GM18508 (cell line): ENCODE measurements around the gene CLK2.
"Not testable (repeated sequence)": the region's sequence is repeated elsewhere in the genome, so short reads cannot be mapped to it uniquely, and the experiment has no call there.

Source experiments
- ATAC-seq: cut with Tn5 transposase; IDR thresholded peaks from one replicate; pipeline ENCODE4 v1.9.1; 2021; ENCODE audit warnings: moderate number of reproducible peaks; ENCODE audit not compliant: insufficient read depth, unreplicated experiment

CLK2 gene

DNA sequence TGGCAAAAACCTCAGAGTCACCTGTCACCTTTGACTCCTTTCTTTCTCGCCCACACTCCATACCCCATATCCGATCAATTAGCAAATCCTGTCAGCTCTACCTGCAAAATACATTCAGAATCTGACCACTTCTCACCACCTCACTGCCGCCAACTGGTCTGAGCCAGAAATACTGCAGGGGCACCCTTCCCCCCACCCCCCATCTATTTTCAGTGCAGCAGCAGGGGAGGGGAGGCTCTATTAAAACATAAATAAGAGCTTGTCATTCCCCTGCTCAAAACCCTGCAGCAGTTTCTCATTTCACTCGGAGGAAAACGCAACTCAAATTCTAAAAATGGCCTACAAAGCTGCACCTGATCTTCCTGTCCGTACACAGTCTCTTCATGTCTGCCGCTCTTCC, 24.1 kb upstream of the CLK2 start:
- ATAC-seq, result no peak

DNA sequence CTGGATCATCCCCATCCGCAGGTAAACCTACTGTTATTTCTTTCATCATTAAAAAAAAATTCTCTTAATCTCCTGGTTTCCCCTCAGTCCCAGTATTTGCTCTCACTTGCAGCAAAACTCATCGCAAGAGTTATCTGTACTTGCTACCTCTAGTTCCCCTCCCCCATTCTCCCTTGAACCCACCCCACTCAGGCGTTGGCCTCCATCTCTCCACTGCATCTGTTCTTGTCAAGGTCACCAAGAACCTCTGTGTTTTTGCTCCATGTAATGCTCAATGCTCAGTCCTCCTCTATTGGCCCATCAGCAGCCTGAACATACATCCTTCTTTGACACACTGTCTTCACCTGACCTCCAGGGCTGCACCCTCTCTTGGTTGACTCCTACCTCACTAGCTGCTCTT, 23.4 kb upstream of the CLK2 start:
- ATAC-seq, result no peak

DNA sequence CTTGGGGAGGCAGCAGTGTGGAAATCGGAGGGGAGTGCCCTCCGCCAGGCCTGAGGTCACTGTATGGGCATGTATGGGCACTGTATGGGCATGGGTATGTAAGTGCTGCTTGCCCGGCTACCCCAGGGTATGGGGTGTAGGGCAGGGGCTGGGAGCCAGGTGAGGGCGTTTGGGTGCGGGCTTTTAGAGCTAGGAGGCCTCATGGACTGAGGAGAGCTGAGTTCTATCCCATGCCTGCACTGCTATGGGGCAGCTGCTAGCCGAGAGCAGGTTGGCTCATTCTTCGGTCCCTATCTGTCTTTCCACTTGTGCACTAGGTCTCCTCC, 22.6 kb upstream of the CLK2 start:
- no peak for ATAC-seq

DNA sequence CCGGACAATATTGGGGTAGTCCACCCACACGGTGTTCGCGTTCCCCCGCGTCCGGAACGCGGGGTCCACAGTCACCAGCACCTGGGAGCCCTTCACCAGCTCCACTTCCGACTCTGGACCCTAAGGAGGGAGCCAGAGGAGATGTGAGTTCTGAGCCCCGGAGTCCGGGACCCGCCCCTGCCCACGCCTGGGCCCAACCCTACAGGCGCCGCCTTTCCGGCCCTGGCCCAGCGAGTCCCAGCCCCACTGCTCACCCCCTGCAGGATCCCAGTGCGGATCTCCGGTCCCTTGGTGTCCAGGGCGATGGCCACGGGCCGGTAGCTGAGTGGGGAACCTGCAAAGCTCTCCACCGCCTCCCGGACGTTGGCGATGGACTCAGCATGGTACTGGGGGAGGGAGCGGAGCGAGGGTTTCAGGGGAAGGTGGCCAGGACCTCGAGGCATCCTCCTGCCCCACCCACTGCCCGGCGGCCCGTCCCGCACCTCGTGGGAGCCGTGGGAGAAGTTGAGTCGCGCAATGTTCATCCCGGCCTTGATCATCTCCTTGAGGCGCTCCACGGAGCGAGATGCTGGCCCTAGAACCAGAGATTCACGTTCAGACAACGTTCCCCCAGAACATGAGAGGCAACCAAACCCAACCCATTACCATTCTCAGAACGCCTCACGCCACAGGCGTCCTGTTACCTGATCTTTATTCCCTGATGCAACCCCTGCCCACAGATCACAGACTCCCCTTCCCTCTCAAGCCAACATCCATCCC, 22.1 kb upstream of the CLK2 start:
- no peak for ATAC-seq

DNA sequence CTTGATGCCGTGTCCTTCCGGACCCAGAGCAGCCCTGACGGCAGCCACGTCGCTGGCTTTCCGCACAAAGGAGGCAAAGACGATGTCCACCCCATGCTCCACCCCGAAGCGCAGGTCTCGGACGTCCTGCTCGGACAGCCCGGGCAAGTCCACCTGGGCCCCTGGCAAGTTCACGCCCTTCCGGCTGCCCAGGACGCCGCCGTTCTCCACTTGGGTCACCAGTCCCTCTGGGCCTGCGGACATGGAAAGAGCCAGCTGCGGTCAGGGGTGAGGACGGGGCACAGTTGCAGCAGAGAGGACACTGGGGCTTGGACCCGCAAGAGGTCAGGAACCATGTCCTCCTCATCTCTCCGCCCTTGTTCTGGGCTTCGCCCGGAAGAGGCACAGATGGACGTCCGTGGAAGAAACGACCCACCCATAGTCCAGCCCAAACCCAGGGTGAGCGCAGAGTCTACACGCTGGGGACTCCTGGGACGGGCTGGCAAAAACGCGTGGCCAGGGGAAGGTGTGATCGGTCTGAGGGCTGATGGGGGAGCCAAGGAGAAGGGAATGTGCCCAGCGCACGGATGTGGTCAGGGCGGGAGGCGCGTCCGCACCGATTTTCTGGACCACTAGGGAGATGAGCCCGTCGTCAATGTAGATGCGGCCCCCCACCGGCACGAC, 21.3 kb upstream of the CLK2 start:
- ATAC-seq, result no peak

DNA sequence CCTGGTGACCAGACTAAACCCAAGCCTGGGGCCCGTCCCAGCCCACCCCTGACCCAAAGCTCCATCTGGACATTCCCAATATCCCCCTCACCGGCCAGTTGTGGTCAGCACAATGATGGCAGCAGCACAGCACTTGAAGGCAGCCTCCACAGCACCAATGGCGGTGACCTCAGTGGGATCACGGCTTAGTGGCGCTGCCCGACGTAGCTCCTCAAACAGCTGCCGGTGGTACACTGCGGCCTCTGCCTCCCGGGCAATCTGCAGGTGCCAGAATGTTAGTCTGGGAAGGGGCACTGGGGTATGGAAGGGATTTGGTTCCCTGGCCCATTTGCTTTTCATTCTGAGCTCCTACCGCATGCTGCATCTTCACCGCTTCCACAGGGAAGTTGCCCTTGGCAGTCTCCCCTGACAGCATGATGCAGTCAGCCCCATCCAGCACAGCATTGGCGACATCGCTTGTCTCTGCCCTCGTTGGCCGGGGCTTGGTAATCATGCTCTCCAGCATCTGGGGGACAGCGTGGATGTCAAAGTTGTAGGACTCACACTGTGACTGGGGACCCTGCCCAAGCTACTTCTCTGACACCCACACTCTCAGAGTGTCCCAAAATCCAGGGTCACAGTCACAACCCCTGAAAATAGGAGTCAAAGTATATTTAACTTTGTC, 19.9 kb upstream of the CLK2 start:
- no peak for ATAC-seq

DNA sequence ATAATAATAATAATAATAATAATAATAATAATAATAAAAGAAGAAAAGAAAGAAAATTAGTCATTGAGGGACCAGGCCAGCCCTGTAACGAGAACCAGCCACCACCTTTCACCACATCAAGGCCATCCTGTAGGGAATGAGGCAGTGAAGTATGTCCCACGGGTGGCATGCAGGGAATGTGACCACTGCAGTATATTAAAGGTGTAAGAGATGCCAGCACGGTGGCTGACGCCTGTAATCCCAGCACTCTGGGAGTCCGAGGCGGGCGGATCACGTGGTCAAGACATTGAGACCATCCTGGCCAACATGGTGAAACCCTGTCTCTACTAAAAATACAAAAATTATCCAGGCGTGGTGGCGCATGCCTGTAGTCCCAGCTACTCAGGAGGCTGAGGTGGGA, 17.7 kb upstream of the CLK2 start:
- not testable (repeated sequence) for ATAC-seq

DNA sequence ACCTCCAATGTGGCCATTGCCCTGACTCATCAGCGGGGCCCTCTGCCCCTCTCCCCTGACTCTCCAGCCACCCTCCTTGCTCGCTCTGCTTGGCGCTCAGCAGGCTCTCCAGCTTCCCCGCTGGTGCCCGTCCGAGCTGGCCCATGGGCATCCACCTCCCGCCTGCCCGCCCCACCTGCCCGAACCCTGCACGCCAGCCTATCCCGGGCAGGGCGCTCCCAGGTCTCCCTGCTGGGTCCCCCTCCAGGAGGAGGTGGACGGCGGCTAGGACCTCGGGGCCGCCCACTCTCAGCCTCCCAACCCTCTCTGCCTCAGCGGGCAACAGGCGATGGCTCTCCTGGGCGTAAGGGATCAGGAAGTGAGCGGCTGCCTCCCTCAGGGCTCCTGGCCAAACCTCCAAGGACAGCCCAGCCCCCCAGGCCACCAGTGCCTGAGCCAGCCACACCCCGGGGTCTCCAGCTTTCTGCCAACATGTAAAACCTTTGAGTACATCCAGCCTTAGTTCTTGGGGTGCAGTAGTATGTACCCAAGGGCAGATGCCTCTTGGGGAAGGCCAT, 14.8 kb upstream of the CLK2 start:
- no peak for ATAC-seq

DNA sequence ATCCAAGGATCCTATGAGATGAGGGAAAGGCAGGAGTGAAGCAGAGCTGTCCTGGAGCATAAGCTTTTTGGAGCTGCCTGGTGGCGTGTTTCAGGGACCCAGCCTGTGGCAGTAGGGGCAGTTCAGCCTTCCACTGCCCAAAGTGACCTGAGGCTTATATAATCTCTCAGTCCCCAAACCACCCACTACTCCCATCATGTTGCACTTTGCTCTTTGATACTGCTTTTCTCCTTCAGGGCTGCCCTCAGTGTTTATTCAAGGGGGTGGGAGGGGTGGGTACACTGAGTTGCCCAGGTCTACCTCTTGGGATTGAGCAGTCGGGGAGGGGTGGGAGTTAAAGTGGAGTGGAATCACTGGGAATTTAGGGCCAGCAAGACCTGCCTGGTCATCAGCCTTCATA, 13.2 kb upstream of the CLK2 start:
- ATAC-seq, result no peak

DNA sequence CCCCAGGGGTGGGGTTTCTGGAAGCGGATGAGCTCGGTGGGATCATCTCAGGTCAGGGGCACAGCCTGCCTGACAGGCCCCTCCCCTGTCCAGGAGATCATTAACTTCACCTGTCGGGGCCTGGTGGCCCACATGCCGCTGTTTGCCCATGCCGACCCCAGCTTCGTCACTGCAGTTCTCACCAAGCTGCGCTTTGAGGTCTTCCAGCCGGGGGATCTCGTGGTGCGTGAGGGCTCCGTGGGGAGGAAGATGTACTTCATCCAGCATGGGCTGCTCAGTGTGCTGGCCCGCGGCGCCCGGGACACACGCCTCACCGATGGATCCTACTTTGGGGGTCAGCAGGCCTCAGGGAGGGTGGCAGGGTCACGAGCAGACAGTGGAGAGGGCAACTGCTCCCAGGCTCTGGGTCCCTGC, 12.3 kb upstream of the CLK2 start:
- no peak for ATAC-seq

DNA sequence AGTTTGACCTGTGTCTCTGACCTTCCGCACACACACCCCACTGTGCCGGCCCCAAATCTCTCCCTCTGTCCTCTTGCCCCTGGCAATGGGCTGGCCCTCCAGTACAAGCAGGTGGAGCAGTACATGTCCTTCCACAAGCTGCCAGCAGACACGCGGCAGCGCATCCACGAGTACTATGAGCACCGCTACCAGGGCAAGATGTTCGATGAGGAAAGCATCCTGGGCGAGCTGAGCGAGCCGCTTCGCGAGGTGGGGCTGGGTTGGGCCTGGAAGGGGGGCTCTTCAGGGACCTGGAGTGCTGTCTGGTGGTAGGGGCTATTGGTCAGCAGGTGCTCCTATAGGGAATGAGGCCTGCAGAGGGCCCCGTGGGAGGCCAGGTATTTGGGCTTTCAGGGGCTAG, 11.8 kb upstream of the CLK2 start:
- ATAC-seq, result no peak

DNA sequence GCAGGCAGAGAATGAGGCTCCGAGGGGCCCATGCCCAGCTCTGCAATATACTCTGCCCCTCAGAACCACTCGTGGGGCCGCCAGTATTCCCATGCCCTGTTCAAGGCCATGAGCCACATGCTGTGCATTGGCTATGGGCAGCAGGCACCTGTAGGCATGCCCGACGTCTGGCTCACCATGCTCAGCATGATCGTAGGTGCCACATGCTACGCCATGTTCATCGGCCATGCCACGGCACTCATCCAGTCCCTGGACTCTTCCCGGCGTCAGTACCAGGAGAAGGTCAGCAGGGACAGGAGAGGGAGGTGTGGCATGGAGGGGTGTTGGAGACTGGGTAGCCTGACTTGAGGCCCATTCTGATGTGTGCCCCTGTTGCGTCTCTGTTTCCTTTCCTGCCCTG, 11.2 kb upstream of the CLK2 start:
- ATAC-seq, result no peak

DNA sequence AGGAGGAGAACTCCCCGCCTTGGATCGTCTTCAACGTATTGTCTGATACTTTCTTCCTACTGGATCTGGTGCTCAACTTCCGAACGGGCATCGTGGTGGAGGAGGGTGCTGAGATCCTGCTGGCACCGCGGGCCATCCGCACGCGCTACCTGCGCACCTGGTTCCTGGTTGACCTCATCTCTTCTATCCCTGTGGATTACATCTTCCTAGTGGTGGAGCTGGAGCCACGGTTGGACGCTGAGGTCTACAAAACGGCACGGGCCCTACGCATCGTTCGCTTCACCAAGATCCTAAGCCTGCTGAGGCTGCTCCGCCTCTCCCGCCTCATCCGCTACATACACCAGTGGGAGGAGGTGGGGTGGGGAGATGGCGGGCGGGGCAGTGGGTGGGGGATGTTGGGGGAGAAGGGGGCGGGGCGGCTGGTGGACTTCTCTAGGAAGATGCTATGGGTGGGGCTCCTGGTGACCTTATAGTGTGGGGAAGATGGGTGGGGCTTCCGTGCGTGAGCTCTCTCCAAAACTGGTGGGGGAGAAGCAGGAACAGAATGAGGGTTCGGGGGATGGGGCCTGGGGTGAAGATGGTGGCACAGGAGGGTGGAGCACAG, 9.3 kb upstream of the CLK2 start:
- no peak for ATAC-seq

DNA sequence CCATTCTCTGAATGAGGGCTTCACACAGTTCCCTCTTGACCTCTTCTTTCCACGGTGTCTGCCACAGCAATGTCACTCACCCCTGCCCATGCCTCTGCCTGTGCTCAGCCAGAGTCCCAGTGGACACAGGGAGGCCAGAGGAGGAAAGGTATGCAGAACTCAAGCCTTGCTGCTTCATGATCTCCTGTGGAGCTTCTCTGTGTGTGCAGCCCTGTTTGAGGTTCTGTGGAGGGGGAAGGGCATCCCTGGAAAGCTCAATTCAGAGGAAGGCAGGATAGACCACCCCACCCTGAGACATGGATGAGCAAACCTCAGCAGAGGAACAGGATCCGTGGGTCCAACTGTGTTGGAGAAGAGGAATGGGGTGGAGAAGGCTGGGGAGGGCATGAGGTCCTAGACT, 6.0 kb upstream of the CLK2 start:
- no peak for ATAC-seq

DNA sequence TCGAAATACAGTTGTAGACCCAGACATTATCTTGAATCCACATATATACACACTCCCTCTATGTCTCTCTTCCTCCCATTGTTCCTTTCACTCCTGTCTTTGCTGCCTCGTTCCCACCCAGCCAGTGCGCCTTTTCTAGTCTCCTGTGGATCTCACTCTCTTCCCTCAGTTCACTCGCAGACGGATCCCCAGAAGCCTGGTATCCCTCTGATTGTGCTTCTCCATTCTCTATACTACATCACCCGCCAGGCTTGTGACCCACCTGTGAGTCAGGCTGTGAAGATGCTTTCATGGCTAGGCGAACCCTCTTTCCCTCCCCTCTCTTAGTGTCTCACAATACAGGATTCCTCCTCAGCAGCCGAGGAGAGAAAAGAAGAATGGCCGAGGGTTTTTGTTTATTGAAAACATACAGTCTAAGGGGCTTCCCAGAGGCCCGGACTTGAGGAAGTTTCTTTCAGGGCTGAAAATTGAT, 5.4 kb upstream of the CLK2 start:
- ATAC-seq, result no peak

DNA sequence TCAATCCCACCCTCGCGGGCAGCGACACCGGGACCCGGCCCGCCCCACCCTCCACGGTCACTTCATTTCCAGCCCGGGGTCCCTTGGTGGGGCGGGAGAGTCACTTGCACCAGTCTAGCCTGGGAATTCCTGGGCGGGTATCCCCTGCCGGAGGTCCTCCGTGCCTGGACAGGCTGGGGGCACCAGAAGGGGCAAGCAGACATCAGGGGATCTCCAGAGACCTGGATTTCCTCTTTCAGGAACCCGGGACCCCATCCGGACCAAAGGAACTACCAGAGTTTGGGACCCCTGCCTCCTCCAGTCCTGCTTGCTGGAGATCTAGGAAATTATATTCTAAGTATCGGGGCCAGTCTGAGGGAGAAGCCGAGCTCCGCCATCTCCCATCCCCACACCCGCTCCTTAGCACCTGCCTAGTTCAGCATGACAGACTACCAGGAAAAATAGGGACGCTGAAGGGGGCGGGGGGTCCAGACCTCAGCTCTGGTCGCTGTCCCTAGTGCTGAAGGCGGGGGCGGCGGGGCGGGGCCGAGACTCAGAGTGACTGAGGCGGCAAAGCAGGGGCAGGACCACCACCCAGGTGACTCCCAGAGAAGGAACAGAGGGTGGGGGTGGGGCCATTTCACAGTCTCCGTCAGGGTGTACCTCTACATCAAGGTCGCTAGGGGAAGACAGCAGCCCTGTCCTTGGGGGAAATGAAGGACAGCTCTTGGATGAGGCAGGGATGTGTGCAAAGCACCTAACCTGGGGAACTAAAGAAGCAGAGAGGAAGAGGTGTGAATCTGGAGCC, 4.8 kb upstream of the CLK2 start:
- no peak for ATAC-seq

DNA sequence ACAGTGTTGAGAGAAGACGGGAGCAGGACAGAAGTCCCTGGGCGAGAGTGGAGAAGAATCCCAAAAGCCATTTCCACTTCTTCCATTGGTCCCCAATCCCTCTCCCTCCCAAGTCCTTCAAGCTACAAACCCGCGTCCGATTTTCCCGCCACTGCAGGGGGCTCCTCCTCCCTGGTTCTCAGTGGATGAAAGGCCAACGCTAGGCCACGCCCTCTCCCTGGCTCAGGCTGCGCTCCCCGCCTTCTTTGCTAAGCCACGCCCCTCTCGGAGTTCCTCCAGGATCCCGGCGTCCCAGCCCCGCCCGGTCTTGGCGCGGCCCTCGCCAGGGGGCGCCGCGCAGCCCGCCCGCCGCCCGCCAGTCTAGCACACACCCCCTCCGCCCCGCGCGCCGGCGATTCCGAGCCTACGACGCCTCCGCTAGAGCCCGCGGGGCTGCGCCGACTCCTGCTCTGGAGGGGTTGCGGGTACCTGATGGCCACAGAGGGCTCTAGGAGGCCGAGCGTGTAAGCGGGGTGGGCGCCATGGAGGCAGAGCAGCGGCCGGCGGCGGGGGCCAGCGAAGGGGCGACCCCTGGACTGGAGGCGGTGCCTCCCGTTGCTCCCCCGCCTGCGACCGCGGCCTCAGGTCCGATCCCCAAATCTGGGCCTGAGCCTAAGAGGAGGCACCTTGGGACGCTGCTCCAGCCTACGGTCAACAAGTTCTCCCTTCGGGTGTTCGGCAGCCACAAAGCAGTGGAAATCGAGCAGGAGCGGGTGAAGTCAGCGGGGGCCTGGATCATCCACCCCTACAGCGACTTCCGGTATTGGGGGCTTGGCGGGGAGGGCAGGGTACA, 4.0 kb upstream of the CLK2 start, which contains the start of gene HCN3:
HCN3 (plus strand) TSS at position 394 of the 832 bp plus-strand sequence; CDS start at position 522, 128 bp downstream.
- peak; percentile 52 for ATAC-seq

DNA sequence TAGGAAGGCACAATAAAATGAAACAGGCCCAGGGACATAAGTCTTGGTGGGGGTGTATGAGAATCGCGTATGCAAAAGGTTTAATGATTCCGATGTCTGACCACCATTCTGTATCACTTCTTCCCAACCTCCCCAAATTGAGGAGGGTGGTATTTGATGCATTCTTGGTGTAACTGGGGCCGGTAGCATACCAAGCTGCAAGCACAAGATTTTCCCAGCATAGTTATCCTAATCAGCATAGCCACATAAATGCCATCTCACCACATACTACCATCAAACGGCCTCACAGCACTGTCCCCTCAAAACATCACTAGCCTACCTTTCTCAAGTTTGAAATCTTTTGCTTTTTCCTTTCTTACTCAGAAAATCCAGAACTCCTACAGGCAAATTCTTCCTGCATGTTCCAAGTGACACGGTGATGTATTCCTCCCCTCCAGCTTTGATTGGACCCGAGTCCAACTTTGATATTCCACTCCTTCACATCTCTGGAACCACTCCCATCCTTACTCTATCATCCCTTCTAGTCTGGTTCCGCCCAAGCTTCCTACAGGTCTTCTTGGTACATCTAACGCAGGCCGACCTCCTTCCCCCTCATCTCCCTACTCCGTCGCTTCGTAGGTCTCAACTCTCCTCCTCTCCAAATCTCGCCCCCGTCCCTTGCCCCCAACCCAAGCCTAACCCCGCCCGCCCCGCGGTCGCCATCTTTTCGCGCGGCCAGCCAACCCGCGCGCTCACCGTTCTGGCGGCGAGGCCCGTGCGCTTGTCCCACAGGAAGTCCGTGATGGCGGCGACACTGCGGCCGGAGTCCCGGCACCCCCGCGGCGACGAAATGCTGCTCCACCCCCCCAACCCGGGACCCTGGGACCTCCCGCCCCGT, 600 bp downstream of the CLK2 start:
- no peak for ATAC-seq
